Endodermal cell (in vitro differentiated cells): ENCODE results near the gene GPR61. TPM values are rescaled to one million over a fixed set of nuclear protein-coding genes. Genes with fewer than 3 reads are reported as not detected.
A peak's percentile ranks its signal among the peaks of the same experiment; 100 is the strongest.

Source experiments
- DNase-seq: peaks from one replicate; pipeline ENCODE4 v3.0.0-alpha.2; 2017
- H3K27ac ChIP-seq: 2 replicates; pipeline ENCODE4 v1.5.1; 2013; ENCODE audit warnings: mild to moderate bottlenecking, low read depth, low read length, moderate library complexity
- H3K27me3 ChIP-seq: 2 replicates; pipeline ENCODE4 v1.6.1; 2013; ENCODE audit warnings: mild to moderate bottlenecking, low read length, moderate library complexity; ENCODE audit not compliant: insufficient read depth, control insufficient read depth, poor library complexity, severe bottlenecking
- H3K36me3 ChIP-seq: 2 replicates; pipeline ENCODE4 v1.7.0; 2013; ENCODE audit warnings: mild to moderate bottlenecking, low read length, moderate library complexity; ENCODE audit not compliant: control insufficient read depth, insufficient read depth
- H3K4me1 ChIP-seq: one replicate; pipeline ENCODE4 v1.7.0; 2013; ENCODE audit warnings: low read length; ENCODE audit not compliant: control insufficient read depth, insufficient read depth
- H3K4me3 ChIP-seq: 2 replicates; pipeline ENCODE4 v1.5.1; 2013; ENCODE audit warnings: mild to moderate bottlenecking, low read length, moderate library complexity
- H3K9ac ChIP-seq: 2 replicates; pipeline ENCODE4 v1.6.1; 2013; ENCODE audit warnings: mild to moderate bottlenecking, low read length, moderate library complexity; ENCODE audit not compliant: poor library complexity, severe bottlenecking; ENCODE audit errors: extremely low read depth
- H3K9me3 ChIP-seq: 2 replicates; pipeline ENCODE4 v1.6.1; 2013; ENCODE audit warnings: mild to moderate bottlenecking, low read length, moderate library complexity; ENCODE audit not compliant: control insufficient read depth
- H3K27ac Mint-ChIP-seq: 2 replicates; pipeline ENCODE4 v1.8.0; 2020; ENCODE audit warnings: mixed read lengths
- H3K27me3 Mint-ChIP-seq: 2 replicates; pipeline ENCODE4 v1.8.0; 2021; ENCODE audit warnings: mild to moderate bottlenecking, mixed read lengths; ENCODE audit not compliant: insufficient read depth
- H3K36me3 Mint-ChIP-seq: 2 replicates; pipeline ENCODE4 v1.8.0; 2020; ENCODE audit warnings: low read depth, mixed read lengths
- H3K4me1 Mint-ChIP-seq: 2 replicates; pipeline ENCODE4 v1.8.0; 2020; ENCODE audit warnings: mixed read lengths
- H3K4me3 Mint-ChIP-seq: 2 replicates; pipeline ENCODE4 v1.8.0; 2020; ENCODE audit warnings: mild to moderate bottlenecking, moderate library complexity, mixed read lengths
- H3K9me3 Mint-ChIP-seq: 2 replicates; pipeline ENCODE4 v1.8.0; 2020; ENCODE audit warnings: mild to moderate bottlenecking, mixed read lengths
- WGBS, 2 experiments: methylation state at CpG; one replicate each; pipeline versions ENCODE4 v1.1.5 to v1.1.7; 2013; ENCODE audit warnings: missing lambda C conversion rate in 2 of 2, mixed read lengths in 1 of 2; ENCODE audit not compliant: insufficient coverage in 1 of 2, insufficient read length in 1 of 2; 5-methylcytosine and 5-hydroxymethylcytosine counted together
- total RNA-seq, 2 donors: library from RNA; stranded (reverse); fragmentation: NEBNext Ultra II Directional in 1 of 2; extraction: Animal tissue kit (Norgen Biotek cat#: 25700) in 1 of 2; gene quantifications; 2 replicates in 1 of 2; 3 replicates in 1 of 2; pipeline ENCODE4 v1.2.1, GENCODE V29; 2021
- TF ChIP-seq, protein P1 (sequence below): fragments of 200-600 bp; sonication (generic); conservative IDR thresholded peaks from 2 replicates; pipeline ENCODE4 v1.5.0; 2021; ENCODE audit warnings: antibody characterized with exemption, mild to moderate bottlenecking

GPR61 gene
- total RNA-seq, 2 donors from 2014 or later: 0.93 TPM; not detected in 1

DNA sequence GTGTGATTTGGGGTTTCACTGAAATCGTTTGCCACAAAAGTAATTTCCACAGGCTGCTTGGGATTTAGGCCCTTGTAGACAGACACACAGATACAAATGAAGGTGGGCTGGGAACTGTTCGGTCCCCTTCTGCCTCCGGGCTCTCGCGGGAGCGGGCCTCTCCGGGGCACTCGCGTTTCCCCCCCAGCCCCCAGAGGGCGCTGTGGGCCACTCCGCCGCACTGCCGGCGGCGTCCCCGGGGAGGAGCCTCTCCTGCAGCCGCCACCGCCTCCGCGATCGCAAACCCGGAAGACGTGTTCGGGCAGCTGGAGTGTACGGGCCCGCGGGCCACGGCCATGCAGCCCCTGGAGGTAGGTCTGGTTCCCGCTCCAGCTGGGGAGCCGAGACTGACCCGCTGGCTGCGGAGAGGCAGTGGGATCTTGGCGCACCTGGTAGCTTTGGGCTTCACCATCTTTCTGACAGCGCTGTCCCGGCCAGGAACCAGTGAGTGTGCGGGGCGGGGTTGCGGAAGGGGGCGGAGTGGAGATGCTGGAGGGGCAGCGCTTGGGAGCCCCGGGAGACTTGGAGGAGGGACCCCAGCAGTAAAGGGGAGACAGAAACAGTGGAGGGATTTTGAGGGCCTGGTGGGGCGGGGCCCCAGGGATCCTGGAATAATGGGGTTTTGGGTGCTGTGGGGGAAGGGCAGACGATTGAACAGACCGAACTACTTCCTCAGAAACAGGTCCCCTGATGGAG, 45.7 kb upstream of the GPR61 start, which contains the start of gene CYB561D1:
TSS of gene CYB561D1 (plus strand) at position 290 of the 735 bp plus-strand sequence. CDS start at position 336, 46 bp downstream.
- Histone ChIP-seq H3K4me3 (peak within 1 kb of the TSS; percentile 88), H3K27me3 (no peaks in the 10 kb centered on the region), H3K4me1 (peaks cover 2% of the 10 kb centered on the region), H3K36me3 (peaks cover 13% of the 10 kb centered on the region), H3K9me3 (no peaks in the 10 kb centered on the region), H3K9ac (peak within 1 kb of the TSS; percentile 39), H3K27ac (no peak within 1 kb of the TSS)
- H3K4me3 Mint-ChIP-seq: peak within 1 kb of the TSS; percentile 91
- H3K9me3 Mint-ChIP-seq: no peaks in the 10 kb centered on the region
- DNase-seq: peak; percentile 96
- peaks cover 12% of the 10 kb centered on the region for H3K4me1 Mint-ChIP-seq
- 1 to 2% methylated on average over 24 to 44 of the region's 44 CpGs for WGBS, 2 experiments
- TF ChIP-seq, protein P1, sequence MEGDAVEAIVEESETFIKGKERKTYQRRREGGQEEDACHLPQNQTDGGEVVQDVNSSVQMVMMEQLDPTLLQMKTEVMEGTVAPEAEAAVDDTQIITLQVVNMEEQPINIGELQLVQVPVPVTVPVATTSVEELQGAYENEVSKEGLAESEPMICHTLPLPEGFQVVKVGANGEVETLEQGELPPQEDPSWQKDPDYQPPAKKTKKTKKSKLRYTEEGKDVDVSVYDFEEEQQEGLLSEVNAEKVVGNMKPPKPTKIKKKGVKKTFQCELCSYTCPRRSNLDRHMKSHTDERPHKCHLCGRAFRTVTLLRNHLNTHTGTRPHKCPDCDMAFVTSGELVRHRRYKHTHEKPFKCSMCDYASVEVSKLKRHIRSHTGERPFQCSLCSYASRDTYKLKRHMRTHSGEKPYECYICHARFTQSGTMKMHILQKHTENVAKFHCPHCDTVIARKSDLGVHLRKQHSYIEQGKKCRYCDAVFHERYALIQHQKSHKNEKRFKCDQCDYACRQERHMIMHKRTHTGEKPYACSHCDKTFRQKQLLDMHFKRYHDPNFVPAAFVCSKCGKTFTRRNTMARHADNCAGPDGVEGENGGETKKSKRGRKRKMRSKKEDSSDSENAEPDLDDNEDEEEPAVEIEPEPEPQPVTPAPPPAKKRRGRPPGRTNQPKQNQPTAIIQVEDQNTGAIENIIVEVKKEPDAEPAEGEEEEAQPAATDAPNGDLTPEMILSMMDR: peak; percentile 97
- H3K36me3 Mint-ChIP-seq: peaks cover 9% of the 10 kb centered on the region
- peak within 1 kb of the TSS; percentile 80 for H3K27ac Mint-ChIP-seq
- H3K27me3 Mint-ChIP-seq: no peaks in the 10 kb centered on the region

DNA sequence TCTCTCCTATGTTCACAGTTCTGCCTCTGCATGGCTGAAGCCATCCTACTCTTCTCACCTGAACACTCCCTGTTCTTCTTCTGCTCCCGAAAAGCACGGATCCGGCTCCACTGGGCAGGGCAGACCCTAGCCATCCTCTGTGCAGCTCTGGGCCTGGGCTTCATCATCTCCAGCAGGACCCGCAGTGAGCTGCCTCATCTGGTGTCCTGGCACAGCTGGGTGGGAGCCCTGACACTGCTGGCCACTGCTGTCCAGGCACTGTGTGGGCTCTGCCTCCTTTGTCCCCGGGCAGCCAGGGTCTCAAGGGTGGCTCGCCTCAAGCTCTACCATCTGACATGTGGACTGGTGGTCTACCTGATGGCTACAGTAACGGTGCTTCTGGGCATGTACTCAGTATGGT, 43.9 kb upstream of the GPR61 start:
- DNase-seq: no peak
- no peaks in the 10 kb centered on the region for H3K9me3 Mint-ChIP-seq
- Histone ChIP-seq H3K9me3 (no peaks in the 10 kb centered on the region), H3K27me3 (no peaks in the 10 kb centered on the region), H3K9ac (no peak overlapping the region), H3K4me3 (no peak overlapping the region), H3K27ac (no peak overlapping the region), H3K36me3 (peaks cover 13% of the 10 kb centered on the region), H3K4me1 (peaks cover 2% of the 10 kb centered on the region)
- peaks cover 9% of the 10 kb centered on the region for H3K36me3 Mint-ChIP-seq
- H3K4me1 Mint-ChIP-seq: peaks cover 12% of the 10 kb centered on the region
- no peaks in the 10 kb centered on the region for H3K27me3 Mint-ChIP-seq
- TF ChIP-seq, protein P1: no peak
- WGBS, 2 experiments: 89 to 95% methylated on average over 7 of the region's 7 CpGs
- H3K4me3 Mint-ChIP-seq: peak overlapping the region; percentile 91
- no peak overlapping the region for H3K27ac Mint-ChIP-seq

DNA sequence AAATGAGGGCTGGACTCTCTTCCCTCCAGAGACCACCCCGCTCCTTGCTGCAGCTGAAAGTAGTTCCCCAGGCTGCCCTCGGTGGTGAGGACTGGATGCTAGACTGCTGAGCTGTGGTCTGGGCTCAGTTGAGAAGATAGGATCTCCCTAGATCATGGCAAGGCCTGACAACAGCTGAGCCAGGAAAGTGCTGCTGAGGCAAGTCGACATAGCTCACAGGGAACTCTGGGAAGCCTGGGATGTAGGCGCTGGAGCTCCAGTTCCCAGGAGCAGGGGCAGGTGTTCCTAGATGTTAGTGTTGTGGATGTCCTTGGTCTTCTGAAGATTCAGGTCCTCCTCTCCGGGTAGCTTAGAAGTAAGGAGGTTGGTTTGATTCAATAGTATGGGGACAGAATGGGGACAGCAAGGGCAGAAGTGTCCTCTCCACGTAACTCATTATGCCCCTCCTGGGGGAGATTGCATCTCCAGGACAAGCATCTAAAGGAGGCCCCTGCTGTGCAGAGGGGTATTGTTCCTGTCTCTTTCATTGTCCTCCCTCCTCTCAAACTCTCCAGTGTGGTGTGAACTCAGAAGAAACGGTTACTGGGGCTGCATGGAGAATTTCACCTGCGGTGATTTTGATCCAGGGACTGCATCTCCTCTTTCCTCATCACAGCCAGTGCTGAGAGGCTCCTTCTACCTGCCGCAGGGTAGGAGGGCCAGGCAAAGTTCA, 42.1 kb upstream of the GPR61 start:
- 49 to 69% methylated on average over 2 to 9 of the region's 9 CpGs for WGBS, 2 experiments
- no peak overlapping the region for H3K9ac ChIP-seq
- peak overlapping the region; percentile 55 for H3K27ac Mint-ChIP-seq

More for the DNA sequence above, 42.1 kb upstream of the GPR61 start:
- H3K9me3 ChIP-seq: no peaks in the 10 kb centered on the region
- H3K4me3 ChIP-seq: no peak overlapping the region
- Mint-ChIP-seq H3K36me3 (peaks cover 9% of the 10 kb centered on the region), H3K4me1 (peaks cover 20% of the 10 kb centered on the region), H3K4me3 (no peak overlapping the region), H3K27me3 (no peaks in the 10 kb centered on the region), H3K9me3 (no peaks in the 10 kb centered on the region)
- no peaks in the 10 kb centered on the region for H3K36me3 ChIP-seq
- peaks cover 2% of the 10 kb centered on the region for H3K4me1 ChIP-seq
- peak overlapping the region; percentile 32 for H3K27ac ChIP-seq
- DNase-seq: peak; percentile 71
- TF ChIP-seq, protein P1: no peak
- no peaks in the 10 kb centered on the region for H3K27me3 ChIP-seq
